Natural killer cell treated with Interleukin-12 subunit alpha and Interleukin-12 subunit beta and Interleukin-15 and Interleukin-18, amount 100 ng/mL, for 72 hours (primary cell): ENCODE measurements around the gene THRB. TPM values are rescaled to one million over a fixed set of nuclear protein-coding genes. Genes with fewer than 3 reads are reported as not detected.

Experiments used
- ATAC-seq, 2 donors: fragments of 150-1000 bp; cut with Tn5 transposase in 1 of 2; sonication (Bioruptor Pico), chemical (Tn5 transposase) in 1 of 2; 2 replicates each; pipeline ENCODE4 v1.10.0; 2021
- DNase-seq: peaks from one replicate; pipeline ENCODE4 v3.0.0; 2022; ENCODE audit warnings: low spot score
- H3K27ac Mint-ChIP-seq, 2 donors: 1 replicate in 1 of 2; 2 replicates in 1 of 2; pipeline ENCODE4 v1.8.0; 2022; ENCODE audit warnings: mixed read lengths in 2 of 2, mild to moderate bottlenecking in 1 of 2, moderate library complexity in 1 of 2
- H3K27me3 Mint-ChIP-seq, 2 donors: 1 replicate in 1 of 2; 2 replicates in 1 of 2; pipeline ENCODE4 v1.8.0; 2022; ENCODE audit warnings: mixed read lengths in 2 of 2
- H3K36me3 Mint-ChIP-seq: one replicate; pipeline ENCODE4 v1.8.0; 2022; ENCODE audit warnings: mixed read lengths
- H3K4me1 Mint-ChIP-seq, 2 donors: 1 replicate in 1 of 2; 2 replicates in 1 of 2; pipeline ENCODE4 v1.8.0; 2022; ENCODE audit warnings: low read depth in 2 of 2, mixed read lengths in 2 of 2, mild to moderate bottlenecking in 1 of 2
- H3K4me3 Mint-ChIP-seq: one replicate; pipeline ENCODE4 v1.8.0; 2022; ENCODE audit warnings: mixed read lengths
- H3K9me3 Mint-ChIP-seq: 2 replicates; pipeline ENCODE4 v1.8.0; 2022; ENCODE audit warnings: mixed read lengths
- total RNA-seq, 2 donors: library from RNA; stranded (reverse); gene quantifications; one replicate each; pipeline ENCODE4 v1.2.3, GENCODE V29; 2022

The THRB gene
- total RNA-seq, 2 donors from 2014 or later: 0.22 TPM; not detected in 1

DNA sequence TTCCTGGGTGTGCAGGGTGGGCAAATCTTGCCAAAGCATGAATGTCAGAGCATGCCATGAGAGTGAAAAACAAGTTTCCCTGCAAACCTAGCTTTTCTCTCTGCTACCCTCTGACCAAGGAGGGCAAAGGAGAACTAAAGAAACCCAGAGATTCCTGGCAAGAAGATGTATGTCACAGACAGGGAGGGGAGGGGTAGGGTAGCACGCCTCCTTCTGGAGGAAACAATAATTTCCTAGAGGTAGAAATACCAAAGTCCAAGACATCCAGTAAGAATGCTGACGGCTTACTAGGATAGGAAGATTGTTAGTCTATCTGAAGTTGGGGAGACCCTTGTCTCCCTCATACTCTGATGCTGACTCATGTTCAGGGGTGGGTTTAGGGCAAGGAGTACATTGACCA, 345.6 kb downstream of the THRB start:
- Mint-ChIP-seq H3K9me3 (no peaks in the 10 kb centered on the region), H3K27me3 (peaks cover 3 to 12% of the 10 kb centered on the region in 2 donors), H3K4me3 (no peak overlapping the region), H3K4me1 (peaks cover under 1 to 2% of the 10 kb centered on the region in 2 donors), H3K36me3 (peaks cover 4% of the 10 kb centered on the region), H3K27ac (no peak overlapping the region)
- ATAC-seq (peak in 1 of 2 donors; percentile 43), DNase-seq (no peak)

DNA sequence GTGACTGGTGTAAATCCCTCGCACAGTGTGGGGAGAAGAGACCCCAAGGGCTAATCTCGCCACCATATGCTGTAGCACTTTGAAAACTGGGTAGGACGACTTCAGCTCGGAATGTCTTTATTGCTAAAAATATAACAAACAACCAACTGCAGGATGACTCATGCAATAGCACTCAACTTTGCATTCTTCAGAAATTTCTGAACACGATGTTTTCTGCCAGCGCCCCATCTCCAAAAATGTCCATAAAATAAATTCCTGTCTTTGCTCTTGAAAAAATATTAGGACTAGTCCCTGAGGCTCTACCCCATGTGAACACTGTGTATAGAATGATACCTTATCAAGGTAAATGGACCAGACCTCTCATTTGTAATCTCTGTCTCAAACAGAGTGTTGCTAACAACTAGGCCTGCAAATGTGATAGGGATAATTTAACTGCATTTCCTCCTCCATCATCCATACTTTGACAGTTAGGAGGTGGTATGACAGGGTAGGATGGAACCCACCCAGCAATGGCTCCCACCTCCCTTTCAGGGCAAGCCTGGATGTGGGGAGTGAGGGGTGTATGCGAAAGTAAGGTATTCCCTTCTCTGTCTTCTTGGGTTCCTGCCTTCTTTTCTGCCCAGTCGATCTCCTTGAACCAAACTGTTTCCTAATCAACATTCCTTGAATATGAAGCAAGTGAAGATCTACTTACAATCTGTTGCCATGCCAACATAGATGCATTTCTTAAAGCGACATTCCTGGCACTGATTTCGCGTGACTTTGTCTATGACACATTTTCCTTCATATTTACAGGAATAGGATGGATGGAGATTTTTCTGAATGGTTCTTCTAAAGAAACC, 348.4 kb downstream of the THRB start:
- H3K36me3 Mint-ChIP-seq: peaks cover 4% of the 10 kb centered on the region
- H3K9me3 Mint-ChIP-seq: no peaks in the 10 kb centered on the region
- H3K27ac Mint-ChIP-seq: no peak overlapping the region
- no peak for ATAC-seq
- H3K27me3 Mint-ChIP-seq: peaks cover 3 to 11% of the 10 kb centered on the region in 2 donors
- no peak overlapping the region for H3K4me3 Mint-ChIP-seq
- H3K4me1 Mint-ChIP-seq: no peaks in the 10 kb centered on the region
- DNase-seq: no peak

DNA sequence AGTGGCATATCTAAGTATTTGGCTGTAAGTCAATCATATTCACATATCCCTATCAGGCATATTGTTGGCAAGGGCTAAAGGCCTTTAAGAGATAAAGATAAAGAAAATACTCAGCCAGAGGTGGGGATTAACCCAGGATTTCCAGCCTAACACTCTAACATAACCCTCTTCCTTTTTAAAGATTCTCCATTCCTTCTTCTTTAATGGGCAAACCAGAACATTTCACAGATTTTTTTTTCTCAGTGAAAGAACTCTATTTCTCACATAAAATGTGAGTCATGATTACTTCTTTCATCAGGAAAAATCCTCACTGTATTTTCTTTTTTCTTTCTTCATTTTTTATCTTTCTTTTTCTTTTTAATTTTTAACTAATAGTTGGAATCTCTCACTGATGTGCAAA, 349.2 kb downstream of the THRB start:
- H3K36me3 Mint-ChIP-seq: no peaks in the 10 kb centered on the region
- DNase-seq: no peak
- ATAC-seq: no peak
- H3K4me3 Mint-ChIP-seq: no peak overlapping the region
- no peaks in the 10 kb centered on the region for H3K9me3 Mint-ChIP-seq
- H3K4me1 Mint-ChIP-seq: no peaks in the 10 kb centered on the region
- peaks cover 3 to 6% of the 10 kb centered on the region in 2 donors for H3K27me3 Mint-ChIP-seq
- no peak overlapping the region for H3K27ac Mint-ChIP-seq

DNA sequence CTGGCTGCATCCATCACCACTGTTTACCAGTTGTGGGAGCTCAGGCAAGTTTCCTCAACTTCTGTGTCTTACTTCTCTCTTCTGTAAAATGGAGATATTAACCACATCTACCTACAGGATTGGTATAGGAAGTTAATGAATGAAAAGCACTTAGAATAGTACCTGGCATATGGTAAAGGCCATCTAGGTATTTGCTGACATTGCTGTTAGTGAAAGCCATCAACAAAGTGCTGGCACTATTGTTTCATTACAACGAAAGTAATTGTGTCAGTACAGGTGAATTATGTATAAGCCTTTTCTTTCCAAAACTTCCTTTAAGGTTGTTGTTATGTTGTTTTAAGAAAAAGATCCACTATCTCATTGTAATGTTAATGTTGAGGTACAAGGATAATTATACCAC, 352.5 kb downstream of the THRB start:
- Mint-ChIP-seq H3K27ac (no peak overlapping the region), H3K4me3 (no peak overlapping the region), H3K36me3 (no peaks in the 10 kb centered on the region), H3K9me3 (peaks cover 3% of the 10 kb centered on the region), H3K27me3 (peaks cover 3 to 6% of the 10 kb centered on the region in 2 donors), H3K4me1 (no peaks in the 10 kb centered on the region)
- no peak for DNase-seq
- ATAC-seq: no peak

DNA sequence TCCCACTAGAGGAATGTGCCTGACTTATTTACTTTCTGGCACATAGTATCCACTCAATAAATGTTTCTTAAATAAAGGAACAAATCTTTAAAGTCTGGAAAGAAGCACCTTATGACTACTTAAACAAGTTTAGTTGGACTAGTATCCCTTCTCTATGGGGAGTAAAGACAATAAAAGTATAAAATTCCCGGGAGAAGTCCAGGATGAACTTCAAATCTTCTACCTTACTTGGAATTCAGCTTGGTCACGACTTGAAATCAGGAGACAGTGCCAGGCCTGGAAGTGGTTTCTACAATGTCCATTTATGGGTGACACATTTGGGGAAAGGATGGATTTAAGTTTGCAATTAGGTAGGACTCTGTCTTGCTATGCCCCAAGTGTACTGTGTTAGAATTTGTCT, 353.1 kb downstream of the THRB start:
- no peak overlapping the region for H3K4me3 Mint-ChIP-seq
- no peak for ATAC-seq
- no peaks in the 10 kb centered on the region for H3K4me1 Mint-ChIP-seq
- H3K27ac Mint-ChIP-seq: no peak overlapping the region
- DNase-seq: no peak
- peaks cover 3 to 6% of the 10 kb centered on the region in 2 donors for H3K27me3 Mint-ChIP-seq
- H3K36me3 Mint-ChIP-seq: no peaks in the 10 kb centered on the region
- peaks cover 3% of the 10 kb centered on the region for H3K9me3 Mint-ChIP-seq

DNA sequence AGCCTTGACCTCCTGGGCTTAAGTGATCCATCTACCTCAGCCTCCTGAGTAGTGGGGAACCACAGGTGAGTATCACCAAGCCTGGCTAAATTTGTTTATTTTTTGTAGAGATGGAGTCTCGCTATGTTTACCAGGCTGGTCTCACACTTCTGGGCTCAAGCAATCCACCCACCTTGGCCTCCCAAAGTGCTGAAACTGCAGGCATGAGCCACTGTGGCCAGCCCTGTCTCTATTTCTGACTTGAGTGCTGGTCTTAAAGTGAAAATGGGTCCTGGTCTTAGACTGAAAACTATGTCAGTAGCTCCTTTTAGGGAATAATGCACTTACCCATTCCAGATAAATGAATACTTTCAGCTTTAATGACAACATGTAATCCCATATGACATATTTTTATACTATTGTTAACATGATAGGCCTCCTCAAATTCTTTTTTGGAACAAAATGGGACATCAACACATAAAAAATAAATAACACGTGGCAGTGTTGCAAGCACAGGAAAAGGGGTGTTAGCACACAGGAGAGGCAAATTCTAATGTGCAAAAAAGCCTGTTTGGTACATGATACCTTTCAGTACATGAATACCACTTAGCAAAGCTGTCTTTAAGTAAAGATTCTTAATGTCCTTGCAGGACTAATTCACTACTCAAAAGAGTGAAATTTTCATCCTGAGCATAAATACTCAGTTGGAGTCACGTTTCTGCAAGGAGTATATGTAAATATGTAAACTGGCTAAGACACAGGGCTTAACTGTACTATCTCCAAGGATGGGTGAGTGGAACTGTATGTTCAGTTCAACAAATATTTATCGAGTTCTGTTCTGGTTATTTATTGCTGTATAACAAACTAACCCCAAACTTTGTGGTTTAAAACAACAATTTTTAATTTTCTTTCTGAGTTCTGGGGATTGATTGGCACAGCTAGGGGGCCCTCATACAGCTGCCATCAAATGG, 354.9 kb downstream of the THRB start:
- no peaks in the 10 kb centered on the region for H3K36me3 Mint-ChIP-seq
- DNase-seq: no peak
- no peak overlapping the region for H3K27ac Mint-ChIP-seq
- no peaks in the 10 kb centered on the region for H3K4me1 Mint-ChIP-seq
- H3K9me3 Mint-ChIP-seq: peaks cover 3% of the 10 kb centered on the region
- ATAC-seq: no peak
- H3K4me3 Mint-ChIP-seq: no peak overlapping the region
- H3K27me3 Mint-ChIP-seq: peaks cover 3 to 6% of the 10 kb centered on the region in 2 donors

DNA sequence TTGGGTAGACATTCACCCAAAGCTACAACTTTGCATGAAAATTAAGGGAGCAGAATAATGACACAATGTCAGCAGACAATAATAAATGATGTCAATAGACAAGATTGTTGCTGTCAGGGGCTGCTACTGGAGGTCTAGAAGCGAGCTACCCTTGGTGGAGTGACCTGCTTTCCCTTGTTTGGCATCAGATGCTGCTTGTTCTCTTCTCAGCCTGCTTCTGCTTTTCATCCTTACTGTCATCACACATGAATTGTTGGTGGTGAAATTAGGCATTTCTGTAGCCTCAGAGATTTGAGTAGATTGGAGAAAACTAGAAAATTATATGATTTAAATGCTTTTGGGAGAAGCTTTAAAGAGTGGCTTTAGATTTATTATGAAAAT, 355.8 kb downstream of the THRB start:
- Mint-ChIP-seq H3K4me1 (no peaks in the 10 kb centered on the region), H3K9me3 (peaks cover 3% of the 10 kb centered on the region), H3K36me3 (no peaks in the 10 kb centered on the region), H3K27me3 (no peaks in the 10 kb centered on the region), H3K4me3 (no peak overlapping the region), H3K27ac (no peak overlapping the region)
- ATAC-seq (no peak), DNase-seq (no peak)

DNA sequence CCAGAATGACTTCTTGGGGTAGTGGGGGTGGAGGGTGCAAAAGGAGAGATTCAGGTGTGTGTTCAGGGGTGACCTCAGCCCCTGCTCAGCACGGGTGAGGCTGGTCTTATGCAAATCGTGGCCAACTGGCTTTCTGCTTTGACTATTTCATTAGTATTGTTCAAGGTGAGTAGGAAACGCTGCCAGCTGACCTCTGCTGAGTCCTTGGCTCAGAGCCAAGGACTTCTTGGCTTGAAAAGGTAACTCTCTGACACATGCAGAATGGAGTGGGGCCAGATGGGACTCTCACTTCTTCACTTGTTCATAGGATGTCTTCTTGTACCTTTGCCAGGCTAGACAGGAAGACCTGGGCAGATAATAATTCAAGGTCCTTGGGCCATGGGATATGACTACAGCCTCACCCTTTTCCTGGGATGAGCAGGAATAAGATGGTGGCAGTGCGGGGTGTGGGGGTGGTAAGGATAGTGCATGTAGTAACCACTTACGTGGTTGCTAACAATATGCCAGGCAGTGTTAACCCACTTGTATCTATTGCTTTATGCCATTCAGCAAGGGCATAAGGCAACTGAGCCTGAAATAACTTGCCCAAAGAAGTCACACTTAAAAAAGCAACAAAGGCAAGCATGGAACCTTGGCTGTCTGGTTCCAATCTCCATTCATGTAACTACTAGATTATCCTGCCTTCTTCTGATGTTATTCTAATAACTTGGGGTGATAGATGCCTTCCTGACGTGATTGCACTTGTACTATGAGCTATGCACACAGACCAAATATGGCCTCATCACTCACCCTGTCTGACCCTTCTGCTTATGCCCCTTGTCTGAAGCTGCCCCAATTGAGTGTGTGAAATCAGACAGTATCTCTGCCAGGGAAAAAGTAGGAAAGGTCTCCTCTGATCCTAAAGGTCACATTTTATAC, 356.4 kb downstream of the THRB start:
- Mint-ChIP-seq H3K4me1 (no peaks in the 10 kb centered on the region), H3K4me3 (no peak overlapping the region), H3K27me3 (peaks cover 0 to 2% of the 10 kb centered on the region in 2 donors), H3K27ac (no peak overlapping the region), H3K9me3 (peaks cover 5% of the 10 kb centered on the region), H3K36me3 (no peaks in the 10 kb centered on the region)
- DNase-seq (no peak), ATAC-seq (no peak)

DNA sequence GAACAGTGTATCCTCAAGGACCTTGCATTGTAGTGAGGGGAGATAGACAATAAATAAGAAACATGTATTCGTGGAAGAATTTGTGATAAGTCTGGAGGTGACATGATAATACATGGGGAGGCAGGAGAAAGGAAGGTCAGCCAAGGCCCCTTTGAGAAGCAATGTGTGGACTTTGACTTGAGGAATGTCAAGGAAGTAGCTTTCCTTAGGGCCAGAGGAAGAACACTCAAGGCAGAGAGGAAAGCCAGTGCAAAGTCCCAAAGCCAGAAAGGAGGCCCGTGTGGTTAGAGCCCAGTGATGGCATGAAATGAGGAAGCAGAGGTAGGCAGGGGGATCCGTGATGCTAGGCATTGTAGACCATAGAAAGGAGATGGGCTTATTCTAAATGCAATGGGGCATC, 357.3 kb downstream of the THRB start:
- Mint-ChIP-seq H3K36me3 (no peaks in the 10 kb centered on the region), H3K4me3 (no peak overlapping the region), H3K27me3 (peaks cover 0 to 2% of the 10 kb centered on the region in 2 donors), H3K4me1 (no peaks in the 10 kb centered on the region), H3K9me3 (peaks cover 5% of the 10 kb centered on the region), H3K27ac (no peak overlapping the region)
- DNase-seq: no peak
- peak in 1 of 2 donors; percentile 5 for ATAC-seq

DNA sequence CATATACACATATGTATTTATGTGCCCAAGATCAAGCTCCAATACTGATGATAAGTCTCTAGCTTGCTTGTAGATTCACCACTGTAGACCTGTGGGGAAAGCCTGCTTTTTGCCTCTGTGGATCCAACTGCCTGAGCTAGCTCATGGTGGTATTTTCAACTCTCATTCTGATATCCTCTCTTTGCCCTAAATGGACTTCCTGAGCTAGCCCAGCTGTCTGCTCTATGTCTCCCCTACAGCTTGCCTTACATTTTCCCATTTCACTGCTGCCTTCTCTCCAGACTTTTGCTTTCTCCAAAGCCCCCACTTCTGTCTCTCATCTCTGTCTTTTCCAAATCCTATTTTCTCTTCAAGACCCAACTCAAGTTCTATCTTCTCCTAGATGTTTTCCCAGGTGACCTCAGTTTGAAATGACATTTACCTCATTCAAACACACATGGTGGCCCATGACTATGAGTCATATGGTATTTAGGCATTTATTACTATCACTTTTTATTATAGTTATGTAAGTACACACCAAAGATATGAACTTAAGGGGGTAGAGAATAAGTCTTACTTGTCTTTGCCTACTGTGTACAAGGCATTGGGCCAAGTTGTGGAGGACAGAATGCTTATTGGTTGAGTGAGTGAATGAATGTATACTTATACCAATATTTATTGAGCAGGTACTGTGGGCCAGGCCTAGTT, 357.9 kb downstream of the THRB start:
- no peaks in the 10 kb centered on the region for H3K36me3 Mint-ChIP-seq
- H3K27me3 Mint-ChIP-seq: peaks cover 0 to 2% of the 10 kb centered on the region in 2 donors
- H3K9me3 Mint-ChIP-seq: peaks cover 5% of the 10 kb centered on the region
- no peak overlapping the region for H3K27ac Mint-ChIP-seq
- no peaks in the 10 kb centered on the region for H3K4me1 Mint-ChIP-seq
- DNase-seq: no peak
- no peak for ATAC-seq
- H3K4me3 Mint-ChIP-seq: no peak overlapping the region

DNA sequence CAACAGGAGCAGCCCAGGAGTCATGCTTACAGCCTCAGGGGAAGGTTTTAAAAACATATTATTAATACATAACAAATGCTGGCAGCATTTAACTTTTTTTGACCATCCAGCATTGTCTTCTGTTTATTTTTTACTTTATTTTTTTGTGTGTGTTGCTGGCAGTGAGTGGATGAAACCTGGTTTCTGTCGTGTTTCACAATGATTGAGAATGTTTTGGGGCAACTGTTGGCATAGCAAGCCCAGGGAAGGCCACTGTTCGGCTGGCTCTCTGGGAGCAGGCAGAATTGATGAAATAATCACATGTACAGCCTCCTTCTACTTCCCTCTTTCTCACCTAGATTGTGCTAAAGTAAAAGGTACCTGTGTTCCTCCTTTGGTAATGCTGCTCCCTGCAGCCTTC, 359.4 kb downstream of the THRB start:
- Mint-ChIP-seq H3K9me3 (peaks cover 5% of the 10 kb centered on the region), H3K27ac (no peak overlapping the region), H3K4me1 (no peaks in the 10 kb centered on the region), H3K4me3 (no peak overlapping the region), H3K36me3 (no peaks in the 10 kb centered on the region), H3K27me3 (peaks cover 0 to 2% of the 10 kb centered on the region in 2 donors)
- DNase-seq (no peak), ATAC-seq (no peak)

DNA sequence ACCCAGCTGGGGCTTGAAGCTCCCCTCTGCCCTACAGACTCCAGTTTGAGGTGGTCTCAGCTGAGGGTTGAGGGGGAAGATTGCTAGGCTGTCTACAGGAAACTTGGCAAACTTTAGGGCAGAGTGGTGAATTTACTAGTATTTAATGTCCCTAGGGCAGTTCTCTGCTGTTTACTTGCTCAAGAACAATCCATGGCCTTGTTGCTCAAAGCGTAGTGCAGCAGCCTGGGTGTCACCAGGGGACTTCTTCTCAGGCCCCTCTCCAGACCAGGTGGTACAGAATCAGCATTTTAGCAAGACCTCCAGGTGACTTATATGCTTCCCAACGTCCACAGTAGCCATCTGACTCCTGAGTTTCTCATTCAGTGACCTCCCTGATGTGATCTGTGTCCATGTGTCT, 360.7 kb downstream of the THRB start:
- H3K27me3 Mint-ChIP-seq: peaks cover 0 to 2% of the 10 kb centered on the region in 2 donors
- DNase-seq (no peak), ATAC-seq (no peak)
- no peak overlapping the region for H3K4me3 Mint-ChIP-seq
- H3K9me3 Mint-ChIP-seq: peaks cover 5% of the 10 kb centered on the region
- no peaks in the 10 kb centered on the region for H3K4me1 Mint-ChIP-seq
- no peaks in the 10 kb centered on the region for H3K36me3 Mint-ChIP-seq
- H3K27ac Mint-ChIP-seq: no peak overlapping the region

DNA sequence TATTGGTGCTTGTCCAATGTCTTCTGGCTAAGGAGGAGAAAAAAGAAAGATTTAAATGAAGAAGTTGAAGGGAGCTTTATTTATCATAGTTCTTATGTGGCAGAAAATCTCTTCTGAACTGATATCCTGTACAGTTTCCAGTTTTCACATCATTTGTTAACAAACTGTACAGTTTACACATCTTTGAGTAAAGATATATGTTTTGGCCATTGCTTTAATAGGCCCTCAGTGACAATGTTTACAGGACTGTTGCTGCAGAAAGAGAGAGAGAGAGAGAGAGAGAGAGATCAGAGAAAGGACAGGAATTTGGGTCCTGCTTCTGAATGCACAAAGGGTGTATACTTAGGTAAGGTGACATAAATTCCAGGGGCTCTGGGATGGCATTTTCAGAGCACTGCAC, 361.2 kb downstream of the THRB start:
- no peaks in the 10 kb centered on the region for H3K36me3 Mint-ChIP-seq
- no peak overlapping the region for H3K4me3 Mint-ChIP-seq
- DNase-seq: no peak

More for the DNA sequence above, 361.2 kb downstream of the THRB start:
- no peak for ATAC-seq
- H3K27me3 Mint-ChIP-seq: peaks cover 0 to 2% of the 10 kb centered on the region in 2 donors
- no peak overlapping the region for H3K27ac Mint-ChIP-seq
- no peaks in the 10 kb centered on the region for H3K4me1 Mint-ChIP-seq
- H3K9me3 Mint-ChIP-seq: peaks cover 5% of the 10 kb centered on the region
